WTC11 (cell line): ENCODE results near the gene ZIC4. TPM values are rescaled to one million over a fixed set of nuclear protein-coding genes. Genes with fewer than 3 reads are reported as not detected.

Experiments used
- ATAC-seq: fragments of 200-7000 bp; cut with Tn5 transposase; 2 replicates; pipeline ENCODE4 v1.10.0; 2021; ENCODE audit warnings: mild to moderate bottlenecking, moderate library complexity
- CTCF ChIA-PET: fragments of 300-600 bp; sonication (Branson Sonifier 250); formaldehyde crosslinking; loops from one replicate; lab custom pipeline; 2021; ENCODE audit warnings: antibody characterized with exemption; lab: Charles Lee
- POLR2A ChIA-PET: fragments of 350-600 bp; sonication (Branson Sonifier 250); formaldehyde crosslinking; loops from one replicate; lab custom pipeline; 2021; ENCODE audit warnings: antibody characterized with exemption; lab: Charles Lee
- DNase-seq: peaks from one replicate; pipeline ENCODE4 v3.0.0; 2021; ENCODE audit warnings: low spot score
- H3K27ac Mint-ChIP-seq: 2 replicates; pipeline ENCODE4 v1.8.0; 2021; ENCODE audit warnings: mixed read lengths
- H3K27me3 Mint-ChIP-seq: 2 replicates; pipeline ENCODE4 v1.8.0; 2021; ENCODE audit warnings: low read depth, mild to moderate bottlenecking, moderate library complexity, mixed read lengths
- H3K36me3 Mint-ChIP-seq: 2 replicates; pipeline ENCODE4 v1.8.0; 2021; ENCODE audit warnings: mixed read lengths
- H3K4me1 Mint-ChIP-seq: 2 replicates; pipeline ENCODE4 v1.8.0; 2022; ENCODE audit warnings: mixed read lengths
- H3K4me3 Mint-ChIP-seq: 2 replicates; pipeline ENCODE4 v1.8.0; 2021; ENCODE audit warnings: mild to moderate bottlenecking, moderate library complexity, mixed read lengths
- H3K9me3 Mint-ChIP-seq: 2 replicates; pipeline ENCODE4 v1.8.0; 2021; ENCODE audit warnings: mixed read lengths
- AFF4 ChIP-seq: sonication (generic); formaldehyde crosslinking; IDR thresholded peaks from 2 replicates; pipeline ENCODE4 v1.8.1; 2023; ENCODE audit warnings: mild to moderate bottlenecking, missing genetic modification reagents, borderline replicate concordance
- ARID4B ChIP-seq: sonication (generic); formaldehyde crosslinking; IDR thresholded peaks from 2 replicates; pipeline ENCODE4 v1.8.0; 2023; ENCODE audit warnings: missing genetic modification reagents, mild to moderate bottlenecking, borderline replicate concordance
- ATF3 ChIP-seq: sonication (generic); formaldehyde crosslinking; conservative IDR thresholded peaks from 2 replicates; pipeline ENCODE4 v1.8.1; 2022; ENCODE audit warnings: mild to moderate bottlenecking, missing genetic modification reagents
- CBFB ChIP-seq: sonication (generic); formaldehyde crosslinking; IDR thresholded peaks from 2 replicates; pipeline ENCODE4 v1.8.1; 2022; ENCODE audit warnings: mild to moderate bottlenecking, low read depth, missing genetic modification reagents
- CREB1 ChIP-seq: sonication (generic); formaldehyde crosslinking; IDR thresholded peaks from 2 replicates; pipeline ENCODE4 v1.8.0; 2023; ENCODE audit warnings: mild to moderate bottlenecking, missing genetic modification reagents
- CREM ChIP-seq: sonication (generic); formaldehyde crosslinking; IDR thresholded peaks from 2 replicates; pipeline ENCODE4 v1.8.1; 2022; ENCODE audit warnings: mild to moderate bottlenecking, missing genetic modification reagents, moderate library complexity
- E2F1 ChIP-seq: sonication (generic); formaldehyde crosslinking; IDR thresholded peaks from 2 replicates; pipeline ENCODE4 v1.8.0; 2022; ENCODE audit warnings: mild to moderate bottlenecking, missing genetic modification reagents
- ELF4 ChIP-seq: sonication (generic); formaldehyde crosslinking; IDR thresholded peaks from 2 replicates; pipeline ENCODE4 v1.8.1; 2022; ENCODE audit warnings: low read depth, mild to moderate bottlenecking, moderate library complexity, missing genetic modification reagents
- ERG ChIP-seq: fragments of 250-450 bp; sonication (Bioruptor Pico); IDR thresholded peaks from 2 replicates; pipeline ENCODE4 v1.8.0; 2021; ENCODE audit warnings: mild to moderate bottlenecking
- GTF2I ChIP-seq: fragments of 250-450 bp; sonication (Bioruptor Pico); conservative IDR thresholded peaks from 2 replicates; pipeline ENCODE4 v1.4.0; 2021; ENCODE audit warnings: mild to moderate bottlenecking
- HMGXB4 ChIP-seq: sonication (generic); formaldehyde crosslinking; IDR thresholded peaks from 2 replicates; pipeline ENCODE4 v1.8.1; 2023; ENCODE audit warnings: mild to moderate bottlenecking, moderate library complexity, missing genetic modification reagents
- PREB ChIP-seq: sonication (generic); formaldehyde crosslinking; IDR thresholded peaks from 2 replicates; pipeline ENCODE4 v1.8.1; 2022; ENCODE audit warnings: mild to moderate bottlenecking, missing genetic modification reagents, moderate library complexity, borderline replicate concordance
- SP1 ChIP-seq: sonication (generic); formaldehyde crosslinking; conservative IDR thresholded peaks from 2 replicates; pipeline ENCODE4 v1.8.1; 2022; ENCODE audit warnings: missing genetic modification reagents
- USF2 ChIP-seq: sonication (generic); formaldehyde crosslinking; IDR thresholded peaks from 2 replicates; pipeline ENCODE4 v1.8.1; 2023; ENCODE audit warnings: mild to moderate bottlenecking, missing genetic modification reagents, moderate library complexity
- ZNF219 ChIP-seq: sonication (generic); formaldehyde crosslinking; IDR thresholded peaks from 2 replicates; pipeline ENCODE4 v1.8.0; 2023; ENCODE audit warnings: missing genetic modification reagents, mild to moderate bottlenecking, borderline replicate concordance
- ZNF396 ChIP-seq: fragments of 250-450 bp; sonication (Bioruptor Pico); IDR thresholded peaks from 2 replicates; pipeline ENCODE4 v1.8.0; 2021; ENCODE audit warnings: mild to moderate bottlenecking, moderate library complexity, borderline replicate concordance
- ZNF416 ChIP-seq: fragments of 250-450 bp; sonication (Bioruptor Pico); IDR thresholded peaks from 2 replicates; pipeline ENCODE4 v1.9.0; 2021; ENCODE audit warnings: mild to moderate bottlenecking, inconsistent platforms
- total RNA-seq: library from RNA; stranded (reverse); gene quantifications from 3 replicates; pipeline ENCODE4 v1.2.3, GENCODE V29; 2021

ZIC4 gene
- total RNA-seq, 1 experiment from 2014 or later, result 3.5 TPM

- TF ChIP-seq ZNF416, result no peak
- TF ChIP-seq ERG (CRISPR knock-in tag), result no peak
- TF ChIP-seq E2F1 (CRISPR knock-in tag), result no peak
- TF ChIP-seq CREM (CRISPR knock-in tag), result no peak
- no peak for TF ChIP-seq ARID4B
- TF ChIP-seq ZNF219 (CRISPR knock-in tag), result no peak
- no peak for TF ChIP-seq PREB
- no peak for TF ChIP-seq CBFB
- no peak for TF ChIP-seq CREB1 (CRISPR knock-in tag)
- ATAC-seq, result no peak
- Mint-ChIP-seq H3K27ac (no peak overlapping the region), H3K36me3 (no peaks in the 10 kb centered on the region), H3K4me1 (peaks cover 86% of the 10 kb centered on the region), H3K27me3 (peaks cover 99% of the 10 kb centered on the region), H3K4me3 (no peak overlapping the region), H3K9me3 (no peaks in the 10 kb centered on the region)
- CTCF ChIA-PET, result interaction anchor here (4.0 kb wide), 1 partner anchor 33 kb away, joined by 23 read pairs; no protein-coding TSS in a partner anchor
- POLR2A ChIA-PET, result no interaction called here
- no peak for DNase-seq
Measured at GRCh38 chr3:147417551-147418295, 11.4 kb upstream of the ZIC4 start.

GRCh38 chr3:147416931-147417330 lies 10.6 kb upstream of the ZIC4 start:
- Mint-ChIP-seq H3K27me3 (peaks cover 99% of the 10 kb centered on the region), H3K4me1 (peaks cover 84% of the 10 kb centered on the region), H3K4me3 (no peak overlapping the region), H3K27ac (no peak overlapping the region), H3K36me3 (no peaks in the 10 kb centered on the region), H3K9me3 (no peaks in the 10 kb centered on the region)
- DNase-seq (no peak), ATAC-seq (no peak)
- POLR2A ChIA-PET, result no interaction called here
- CTCF ChIA-PET, result interaction anchor here (1.5 to 4.0 kb wide), 2 partner anchors 15 to 33 kb away, joined by 4 to 23 read pairs; no protein-coding TSS in a partner anchor
- TF ChIP-seq ZNF396 (CRISPR knock-in tag) (no peak), GTF2I (no peak), HMGXB4 (no peak), USF2 (CRISPR knock-in tag) (no peak), ELF4 (CRISPR knock-in tag) (no peak), ATF3 (no peak), AFF4 (CRISPR knock-in tag) (no peak), SP1 (CRISPR knock-in tag) (no peak), ERG (CRISPR knock-in tag) (no peak)
